Measurements from ENCODE around the gene TLCD1. TPM values are rescaled to one million over a fixed set of nuclear protein-coding genes. Genes with fewer than 3 reads are reported as not detected.

TLCD1 gene, protein sequence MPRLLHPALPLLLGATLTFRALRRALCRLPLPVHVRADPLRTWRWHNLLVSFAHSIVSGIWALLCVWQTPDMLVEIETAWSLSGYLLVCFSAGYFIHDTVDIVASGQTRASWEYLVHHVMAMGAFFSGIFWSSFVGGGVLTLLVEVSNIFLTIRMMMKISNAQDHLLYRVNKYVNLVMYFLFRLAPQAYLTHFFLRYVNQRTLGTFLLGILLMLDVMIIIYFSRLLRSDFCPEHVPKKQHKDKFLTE
- total RNA-seq: 3.1 TPM
- long read RNA-seq: 0 reads

DNA sequence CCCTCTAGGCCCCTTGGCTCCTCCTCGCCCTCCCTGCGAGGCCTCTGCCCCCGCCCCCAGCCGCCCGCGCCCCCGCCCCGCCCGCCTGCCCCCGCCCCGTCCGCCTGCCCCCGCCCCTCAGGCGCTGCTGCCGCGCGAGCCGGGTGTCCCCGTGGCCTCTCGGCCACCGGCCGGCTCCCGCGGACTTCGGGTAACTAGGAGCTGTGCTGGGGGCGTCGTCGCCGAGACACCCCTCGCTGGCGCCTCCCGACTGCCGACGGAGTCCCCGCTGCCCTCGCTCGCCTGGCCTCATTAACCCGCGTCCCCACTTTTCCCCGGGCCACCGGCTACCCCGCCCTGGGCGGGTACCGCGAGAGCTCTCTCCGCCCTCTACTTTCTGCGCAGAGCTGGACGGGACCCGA is at the start of gene TLCD1:
Gene TLCD1, minus strand, starts transcription at position 8 of the 401 bp plus-strand sequence. CDS start 136 bp downstream, outside the sequence.
- H3K9me3 ChIP-seq (replicated peaks): no peaks in the 10 kb centered on the region
- no peaks in the 10 kb centered on the region for H3K27me3 ChIP-seq (ENCODE audit: low read depth)
- peak within 1 kb of the TSS; percentile 98 for H3K27ac ChIP-seq (replicated peaks)
- TF ChIP-seq, protein P1, sequence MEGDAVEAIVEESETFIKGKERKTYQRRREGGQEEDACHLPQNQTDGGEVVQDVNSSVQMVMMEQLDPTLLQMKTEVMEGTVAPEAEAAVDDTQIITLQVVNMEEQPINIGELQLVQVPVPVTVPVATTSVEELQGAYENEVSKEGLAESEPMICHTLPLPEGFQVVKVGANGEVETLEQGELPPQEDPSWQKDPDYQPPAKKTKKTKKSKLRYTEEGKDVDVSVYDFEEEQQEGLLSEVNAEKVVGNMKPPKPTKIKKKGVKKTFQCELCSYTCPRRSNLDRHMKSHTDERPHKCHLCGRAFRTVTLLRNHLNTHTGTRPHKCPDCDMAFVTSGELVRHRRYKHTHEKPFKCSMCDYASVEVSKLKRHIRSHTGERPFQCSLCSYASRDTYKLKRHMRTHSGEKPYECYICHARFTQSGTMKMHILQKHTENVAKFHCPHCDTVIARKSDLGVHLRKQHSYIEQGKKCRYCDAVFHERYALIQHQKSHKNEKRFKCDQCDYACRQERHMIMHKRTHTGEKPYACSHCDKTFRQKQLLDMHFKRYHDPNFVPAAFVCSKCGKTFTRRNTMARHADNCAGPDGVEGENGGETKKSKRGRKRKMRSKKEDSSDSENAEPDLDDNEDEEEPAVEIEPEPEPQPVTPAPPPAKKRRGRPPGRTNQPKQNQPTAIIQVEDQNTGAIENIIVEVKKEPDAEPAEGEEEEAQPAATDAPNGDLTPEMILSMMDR (IDR thresholded peaks at IDR 0.05; ENCODE audit: borderline replicate concordance): no peak
- DNase-seq: peak; percentile 68
- peaks cover 36% of the 10 kb centered on the region for H3K36me3 ChIP-seq
- peak within 1 kb of the TSS; percentile 78 for H3K4me3 ChIP-seq
- H3K4me1 ChIP-seq: peaks cover 63% of the 10 kb centered on the region
- intact Hi-C loops (cut with micrococcal nuclease): no loop called here

DNA sequence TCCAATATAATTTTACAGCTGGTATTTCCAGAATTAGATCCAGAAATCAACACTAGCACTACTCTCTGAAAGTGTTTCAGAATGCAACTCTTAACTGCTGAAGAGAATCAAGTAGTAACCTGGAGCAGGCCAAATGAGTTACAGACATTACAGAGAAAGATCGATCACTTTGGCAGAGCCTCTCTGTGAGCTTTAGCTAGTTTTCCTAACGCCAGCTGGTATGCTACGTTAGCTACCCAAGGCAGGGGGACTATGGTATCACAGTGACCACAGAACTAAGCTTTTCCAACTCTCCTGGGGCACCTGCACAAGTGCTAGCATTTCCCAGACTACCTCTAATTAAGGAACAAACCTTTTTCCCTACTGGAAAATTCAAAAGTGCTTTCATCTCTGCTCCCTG is 48.2 kb upstream of the TLCD1 start:
- H3K4me3 ChIP-seq: no peak overlapping the region
- H3K36me3 ChIP-seq: no peaks in the 10 kb centered on the region
- TF ChIP-seq, protein P1 (IDR thresholded peaks at IDR 0.05; ENCODE audit: borderline replicate concordance): no peak
- H3K4me1 ChIP-seq: peaks cover 16% of the 10 kb centered on the region
- no peak for DNase-seq
- H3K27me3 ChIP-seq (ENCODE audit: low read depth): no peaks in the 10 kb centered on the region
- H3K9me3 ChIP-seq (replicated peaks): no peaks in the 10 kb centered on the region
- intact Hi-C loops (cut with micrococcal nuclease): no loop called here
- H3K27ac ChIP-seq (replicated peaks): no peak overlapping the region

DNA sequence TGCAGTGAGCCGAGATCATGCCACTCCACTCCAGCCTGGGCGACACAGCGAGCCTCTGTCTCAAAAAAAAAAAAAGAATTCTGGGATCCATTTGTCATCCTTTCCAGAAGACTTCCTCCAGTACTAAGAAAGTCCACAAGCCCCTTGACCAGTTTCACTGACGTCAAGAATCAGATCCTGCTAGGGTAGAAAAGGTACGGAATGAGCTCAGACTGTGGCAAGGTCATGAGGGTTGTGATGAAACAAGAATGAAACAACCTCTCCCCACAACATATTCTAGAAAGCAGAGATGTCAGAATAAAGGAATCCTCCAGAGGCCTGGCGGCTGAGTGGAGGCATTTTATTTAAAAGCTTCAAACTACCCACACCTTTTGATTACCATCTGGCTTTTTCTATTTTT is 47.7 kb upstream of the TLCD1 start:
- no peaks in the 10 kb centered on the region for H3K27me3 ChIP-seq (ENCODE audit: low read depth)
- no peaks in the 10 kb centered on the region for H3K9me3 ChIP-seq (replicated peaks)
- intact Hi-C loops (cut with micrococcal nuclease): no loop called here
- no peak overlapping the region for H3K4me3 ChIP-seq
- TF ChIP-seq, protein P1 (IDR thresholded peaks at IDR 0.05; ENCODE audit: borderline replicate concordance): no peak
- no peaks in the 10 kb centered on the region for H3K36me3 ChIP-seq
- no peak for DNase-seq
- H3K4me1 ChIP-seq: peaks cover 16% of the 10 kb centered on the region
- H3K27ac ChIP-seq (replicated peaks): no peak overlapping the region

DNA sequence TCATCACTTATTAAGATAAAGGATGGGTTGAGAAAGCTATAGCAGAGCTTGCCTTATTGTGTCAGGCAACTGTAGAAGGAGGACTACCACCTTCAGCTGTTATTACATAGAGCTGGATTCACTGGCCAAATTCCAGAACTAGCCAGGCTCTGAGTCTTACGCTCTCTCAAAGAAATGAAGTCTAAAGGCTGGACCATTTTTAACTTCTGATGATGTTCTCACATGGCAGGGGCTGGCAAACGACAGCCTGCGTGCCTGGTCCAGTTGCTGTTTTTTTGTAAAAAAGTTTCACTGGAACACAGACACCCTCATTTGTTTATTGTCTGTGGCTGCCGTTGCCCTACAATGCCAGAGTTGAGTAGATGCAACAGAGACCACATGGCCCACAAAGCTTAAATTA is 39.0 kb upstream of the TLCD1 start:
- Histone ChIP-seq H3K9me3 (replicated peaks) (no peaks in the 10 kb centered on the region), H3K4me3 (no peak overlapping the region), H3K4me1 (peaks cover 26% of the 10 kb centered on the region), H3K27ac (replicated peaks) (no peak overlapping the region), H3K27me3 (ENCODE audit: low read depth) (no peaks in the 10 kb centered on the region), H3K36me3 (peaks cover 9% of the 10 kb centered on the region)
- TF ChIP-seq, protein P1 (IDR thresholded peaks at IDR 0.05; ENCODE audit: borderline replicate concordance): no peak
- intact Hi-C loops (cut with micrococcal nuclease): loop anchor here (10.0 kb wide), 2 partner anchors 70 to 150 kb away; no protein-coding TSS in a partner anchor
- no peak for DNase-seq

DNA sequence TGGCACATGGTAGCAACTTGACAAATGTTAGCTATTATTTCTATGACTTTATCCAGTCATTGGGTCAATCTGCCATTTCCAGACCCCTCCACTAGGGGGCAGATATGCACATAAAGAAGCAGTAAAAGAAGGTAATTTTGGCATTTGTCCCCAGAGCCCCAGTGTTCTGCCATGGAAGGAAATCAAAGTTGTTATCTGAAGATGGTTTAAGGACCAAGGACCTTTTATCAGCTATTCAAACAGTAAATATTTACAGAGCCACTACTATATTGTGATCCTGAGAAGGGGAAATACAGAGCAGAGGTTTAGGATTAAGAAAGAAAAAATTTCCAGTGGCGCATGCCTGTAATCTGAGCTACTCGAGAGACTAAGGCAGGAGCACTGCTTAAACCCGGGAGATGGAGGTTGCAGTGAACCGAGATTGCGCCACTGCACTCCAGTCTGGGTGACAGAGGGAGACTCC is 37.8 kb upstream of the TLCD1 start:
- peak; percentile 60 for DNase-seq

More for the DNA sequence above, 37.8 kb upstream of the TLCD1 start:
- Histone ChIP-seq H3K27ac (replicated peaks) (no peak overlapping the region), H3K27me3 (ENCODE audit: low read depth) (no peaks in the 10 kb centered on the region), H3K9me3 (replicated peaks) (no peaks in the 10 kb centered on the region), H3K36me3 (peaks cover 18% of the 10 kb centered on the region), H3K4me3 (no peak overlapping the region), H3K4me1 (peaks cover 29% of the 10 kb centered on the region)
- intact Hi-C loops (cut with micrococcal nuclease): loop anchor here (10.0 kb wide), 2 partner anchors 71 to 151 kb away; no protein-coding TSS in a partner anchor
- TF ChIP-seq, protein P1 (IDR thresholded peaks at IDR 0.05; ENCODE audit: borderline replicate concordance): peak; percentile 89

All from left ventricle myocardium inferior (tissue), 1 donor.